K562 (cell line): Measurements from ENCODE around the gene NEU1. TPM values are rescaled to one million over a fixed set of nuclear protein-coding genes. Genes with fewer than 3 reads are reported as not detected.

Experiments
- EWSR1 ChIP-seq: fragments of 450-650 bp; IDR thresholded peaks from 2 replicates; pipeline ENCODE4 v1.6.1; 2018; ENCODE audit warnings: borderline replicate concordance, mild to moderate bottlenecking, low read depth, moderate library complexity; ENCODE audit not compliant: partially characterized antibody
- HCFC1 ChIP-seq: IDR thresholded peaks from 2 replicates; pipeline ENCODE4 v1.6.1; 2012; ENCODE audit warnings: low read depth, low read length, improper control_type of control experiment
- KAT8 ChIP-seq: fragments of 450-650 bp; IDR thresholded peaks from 2 replicates; pipeline ENCODE4 v1.6.1; 2016; ENCODE audit warnings: low read depth, mild to moderate bottlenecking
- MEF2A ChIP-seq: IDR thresholded peaks from 2 replicates; pipeline ENCODE4 v1.6.1; 2011; ENCODE audit warnings: low read depth, mild to moderate bottlenecking, low read length, moderate library complexity; ENCODE audit not compliant: control insufficient read depth
- POLR2G ChIP-seq: fragments of 200-400 bp; formaldehyde crosslinking; IDR thresholded peaks from 2 replicates; pipeline ENCODE4 v1.6.1; 2017; ENCODE audit warnings: low read depth, mild to moderate bottlenecking, antibody characterized with exemption, low read length, moderate library complexity
- RBM17 ChIP-seq: fragments of 200-400 bp; formaldehyde crosslinking; IDR thresholded peaks from 2 replicates; pipeline ENCODE4 v1.6.1; 2017; ENCODE audit warnings: low read depth, mild to moderate bottlenecking, low read length, borderline replicate concordance
- RHOXF2B ChIP-seq: fragments of 250-450 bp; sonication (Bioruptor Pico); conservative IDR thresholded peaks from 2 replicates; pipeline ENCODE4 v1.5.1; 2021
- ZNF253 ChIP-seq: fragments of 250-450 bp; sonication (Bioruptor Pico); conservative IDR thresholded peaks from 2 replicates; pipeline ENCODE4 v1.6.1; 2021; ENCODE audit warnings: mild to moderate bottlenecking
- ZNF347 ChIP-seq: fragments of 450-650 bp; formaldehyde crosslinking; IDR thresholded peaks from 2 replicates; pipeline ENCODE4 v1.4.0; 2020; ENCODE audit warnings: low read depth, mild to moderate bottlenecking, moderate library complexity
- ZNF57 ChIP-seq: fragments of 450-650 bp; formaldehyde crosslinking; IDR thresholded peaks from 2 replicates; pipeline ENCODE4 v1.4.0; 2020; ENCODE audit warnings: mild to moderate bottlenecking, moderate library complexity
- polyA plus RNA-seq, 8 experiments: library from polyadenylated mRNA; depleted of rRNA in 4 of 8; stranded (reverse) in 5 of 8; unstranded in 3 of 8; fragments of >200 nt; fragmentation: Nextera tagmentation in 2 of 8; fragmentation: Illumina TruSeq in 1 of 8; extraction: Ambion mirVana in 2 of 8; extraction: Trizol in 1 of 8; gene quantifications; 2 replicates each; pipeline versions ENCODE4 v1.2.1 to v1.2.3, GENCODE V29; 2011 to 2014; ENCODE audit warnings: inconsistent platforms in 1 of 8, missing spikeins in 1 of 8
- total RNA-seq, 7 experiments: library from RNA; depleted of rRNA in 6 of 7; stranded (reverse); fragments of >200 nt in 6 of 7; fragmentation: Illumina TruSeq in 2 of 7; extraction: Trizol in 2 of 7; gene quantifications; 2 replicates each; pipeline versions ENCODE4 v1.2.1 to v1.2.3, GENCODE V29; 2011 to 2021; ENCODE audit warnings: low replicate concordance in 1 of 7
- TF ChIP-seq, protein P1 (sequence below): fragments of 450-650 bp; IDR thresholded peaks from one replicate; pipeline ENCODE4 v1.6.1; 2018; ENCODE audit warnings: mild to moderate bottlenecking, moderate library complexity; ENCODE audit not compliant: partially characterized antibody
- TF ChIP-seq, protein P2 (sequence below): fragments of 200-800 bp; sonication (Bioruptor generic); IDR thresholded peaks from 2 replicates; pipeline ENCODE4 v1.6.1; 2016; ENCODE audit warnings: missing genetic modification characterization, missing compliant biosample characterization
- TF ChIP-seq, protein P3 (sequence below): IDR thresholded peaks from 2 replicates; pipeline ENCODE4 v1.6.1; 2011; ENCODE audit not compliant: insufficient read length; ENCODE audit errors: extremely low read depth
- TF ChIP-seq, protein P4 (sequence below), 3 experiments: fragments of 200-800 bp in 1 of 3; fragments of 250-450 bp in 1 of 3; fragments of 450-650 bp in 1 of 3; sonication (Bioruptor Pico) in 1 of 3; sonication (Bioruptor generic) in 1 of 3; formaldehyde crosslinking in 1 of 3; IDR thresholded peaks; 2 replicates each; pipeline versions ENCODE4 v1.6.1 to v1.8.0; 2016 to 2022; ENCODE audit warnings: mild to moderate bottlenecking in 2 of 3, missing genetic modification characterization in 2 of 3, missing compliant biosample characterization in 1 of 3, moderate library complexity in 1 of 3
- TF ChIP-seq, protein P5 (sequence below): sonication (generic); IDR thresholded peaks from 2 replicates; pipeline ENCODE4 v1.6.1; 2016

The NEU1 gene
- total and polyA plus RNA-seq, 9 of the 15 experiments (the other 6 are each of a cell fraction or from before 2014, with no cell fraction given), result 14.8 to 67.8 (median 51.0) TPM

DNA sequence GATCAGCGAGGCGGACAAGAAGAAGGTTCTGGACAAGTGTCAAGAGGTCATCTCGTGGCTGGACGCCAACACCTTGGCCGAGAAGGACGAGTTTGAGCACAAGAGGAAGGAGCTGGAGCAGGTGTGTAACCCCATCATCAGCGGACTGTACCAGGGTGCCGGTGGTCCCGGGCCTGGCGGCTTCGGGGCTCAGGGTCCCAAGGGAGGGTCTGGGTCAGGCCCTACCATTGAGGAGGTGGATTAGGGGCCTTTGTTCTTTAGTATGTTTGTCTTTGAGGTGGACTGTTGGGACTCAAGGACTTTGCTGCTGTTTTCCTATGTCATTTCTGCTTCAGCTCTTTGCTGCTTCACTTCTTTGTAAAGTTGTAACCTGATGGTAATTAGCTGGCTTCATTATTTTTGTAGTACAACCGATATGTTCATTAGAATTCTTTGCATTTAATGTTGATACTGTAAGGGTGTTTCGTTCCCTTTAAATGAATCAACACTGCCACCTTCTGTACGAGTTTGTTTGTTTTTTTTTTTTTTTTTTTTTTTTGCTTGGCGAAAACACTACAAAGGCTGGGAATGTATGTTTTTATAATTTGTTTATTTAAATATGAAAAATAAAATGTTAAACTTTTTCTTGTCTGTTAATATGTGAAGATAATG lies 32.9 kb downstream of the NEU1 start (continued):
- TF ChIP-seq ZNF57 (CRISPR knock-in tag), result 0 out of 2 replicates have a peak, but pooled peaks have one; percentile 46
- TF ChIP-seq POLR2G, result no peak
- no peak for TF ChIP-seq KAT8
- no peak for TF ChIP-seq RBM17
- TF ChIP-seq ZNF347 (CRISPR knock-in tag), result peak; percentile 56; the same call in 1 of the 2 replicates
- TF ChIP-seq, protein P1, sequence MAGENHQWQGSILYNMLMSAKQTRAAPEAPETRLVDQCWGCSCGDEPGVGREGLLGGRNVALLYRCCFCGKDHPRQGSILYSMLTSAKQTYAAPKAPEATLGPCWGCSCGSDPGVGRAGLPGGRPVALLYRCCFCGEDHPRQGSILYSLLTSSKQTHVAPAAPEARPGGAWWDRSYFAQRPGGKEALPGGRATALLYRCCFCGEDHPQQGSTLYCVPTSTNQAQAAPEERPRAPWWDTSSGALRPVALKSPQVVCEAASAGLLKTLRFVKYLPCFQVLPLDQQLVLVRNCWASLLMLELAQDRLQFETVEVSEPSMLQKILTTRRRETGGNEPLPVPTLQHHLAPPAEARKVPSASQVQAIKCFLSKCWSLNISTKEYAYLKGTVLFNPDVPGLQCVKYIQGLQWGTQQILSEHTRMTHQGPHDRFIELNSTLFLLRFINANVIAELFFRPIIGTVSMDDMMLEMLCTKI, result no peak
- no peak for TF ChIP-seq EWSR1
- TF ChIP-seq, protein P2, sequence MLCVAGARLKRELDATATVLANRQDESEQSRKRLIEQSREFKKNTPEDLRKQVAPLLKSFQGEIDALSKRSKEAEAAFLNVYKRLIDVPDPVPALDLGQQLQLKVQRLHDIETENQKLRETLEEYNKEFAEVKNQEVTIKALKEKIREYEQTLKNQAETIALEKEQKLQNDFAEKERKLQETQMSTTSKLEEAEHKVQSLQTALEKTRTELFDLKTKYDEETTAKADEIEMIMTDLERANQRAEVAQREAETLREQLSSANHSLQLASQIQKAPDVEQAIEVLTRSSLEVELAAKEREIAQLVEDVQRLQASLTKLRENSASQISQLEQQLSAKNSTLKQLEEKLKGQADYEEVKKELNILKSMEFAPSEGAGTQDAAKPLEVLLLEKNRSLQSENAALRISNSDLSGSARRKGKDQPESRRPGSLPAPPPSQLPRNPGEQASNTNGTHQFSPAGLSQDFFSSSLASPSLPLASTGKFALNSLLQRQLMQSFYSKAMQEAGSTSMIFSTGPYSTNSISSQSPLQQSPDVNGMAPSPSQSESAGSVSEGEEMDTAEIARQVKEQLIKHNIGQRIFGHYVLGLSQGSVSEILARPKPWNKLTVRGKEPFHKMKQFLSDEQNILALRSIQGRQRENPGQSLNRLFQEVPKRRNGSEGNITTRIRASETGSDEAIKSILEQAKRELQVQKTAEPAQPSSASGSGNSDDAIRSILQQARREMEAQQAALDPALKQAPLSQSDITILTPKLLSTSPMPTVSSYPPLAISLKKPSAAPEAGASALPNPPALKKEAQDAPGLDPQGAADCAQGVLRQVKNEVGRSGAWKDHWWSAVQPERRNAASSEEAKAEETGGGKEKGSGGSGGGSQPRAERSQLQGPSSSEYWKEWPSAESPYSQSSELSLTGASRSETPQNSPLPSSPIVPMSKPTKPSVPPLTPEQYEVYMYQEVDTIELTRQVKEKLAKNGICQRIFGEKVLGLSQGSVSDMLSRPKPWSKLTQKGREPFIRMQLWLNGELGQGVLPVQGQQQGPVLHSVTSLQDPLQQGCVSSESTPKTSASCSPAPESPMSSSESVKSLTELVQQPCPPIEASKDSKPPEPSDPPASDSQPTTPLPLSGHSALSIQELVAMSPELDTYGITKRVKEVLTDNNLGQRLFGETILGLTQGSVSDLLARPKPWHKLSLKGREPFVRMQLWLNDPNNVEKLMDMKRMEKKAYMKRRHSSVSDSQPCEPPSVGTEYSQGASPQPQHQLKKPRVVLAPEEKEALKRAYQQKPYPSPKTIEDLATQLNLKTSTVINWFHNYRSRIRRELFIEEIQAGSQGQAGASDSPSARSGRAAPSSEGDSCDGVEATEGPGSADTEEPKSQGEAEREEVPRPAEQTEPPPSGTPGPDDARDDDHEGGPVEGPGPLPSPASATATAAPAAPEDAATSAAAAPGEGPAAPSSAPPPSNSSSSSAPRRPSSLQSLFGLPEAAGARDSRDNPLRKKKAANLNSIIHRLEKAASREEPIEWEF, result no peak
- TF ChIP-seq RHOXF2B (CRISPR knock-in tag), result no peak
- TF ChIP-seq ZNF253 (CRISPR knock-in tag), result no peak
- TF ChIP-seq MEF2A, result no peak
- TF ChIP-seq, protein P3, sequence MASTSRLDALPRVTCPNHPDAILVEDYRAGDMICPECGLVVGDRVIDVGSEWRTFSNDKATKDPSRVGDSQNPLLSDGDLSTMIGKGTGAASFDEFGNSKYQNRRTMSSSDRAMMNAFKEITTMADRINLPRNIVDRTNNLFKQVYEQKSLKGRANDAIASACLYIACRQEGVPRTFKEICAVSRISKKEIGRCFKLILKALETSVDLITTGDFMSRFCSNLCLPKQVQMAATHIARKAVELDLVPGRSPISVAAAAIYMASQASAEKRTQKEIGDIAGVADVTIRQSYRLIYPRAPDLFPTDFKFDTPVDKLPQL, result no peak
- TF ChIP-seq, protein P4, sequence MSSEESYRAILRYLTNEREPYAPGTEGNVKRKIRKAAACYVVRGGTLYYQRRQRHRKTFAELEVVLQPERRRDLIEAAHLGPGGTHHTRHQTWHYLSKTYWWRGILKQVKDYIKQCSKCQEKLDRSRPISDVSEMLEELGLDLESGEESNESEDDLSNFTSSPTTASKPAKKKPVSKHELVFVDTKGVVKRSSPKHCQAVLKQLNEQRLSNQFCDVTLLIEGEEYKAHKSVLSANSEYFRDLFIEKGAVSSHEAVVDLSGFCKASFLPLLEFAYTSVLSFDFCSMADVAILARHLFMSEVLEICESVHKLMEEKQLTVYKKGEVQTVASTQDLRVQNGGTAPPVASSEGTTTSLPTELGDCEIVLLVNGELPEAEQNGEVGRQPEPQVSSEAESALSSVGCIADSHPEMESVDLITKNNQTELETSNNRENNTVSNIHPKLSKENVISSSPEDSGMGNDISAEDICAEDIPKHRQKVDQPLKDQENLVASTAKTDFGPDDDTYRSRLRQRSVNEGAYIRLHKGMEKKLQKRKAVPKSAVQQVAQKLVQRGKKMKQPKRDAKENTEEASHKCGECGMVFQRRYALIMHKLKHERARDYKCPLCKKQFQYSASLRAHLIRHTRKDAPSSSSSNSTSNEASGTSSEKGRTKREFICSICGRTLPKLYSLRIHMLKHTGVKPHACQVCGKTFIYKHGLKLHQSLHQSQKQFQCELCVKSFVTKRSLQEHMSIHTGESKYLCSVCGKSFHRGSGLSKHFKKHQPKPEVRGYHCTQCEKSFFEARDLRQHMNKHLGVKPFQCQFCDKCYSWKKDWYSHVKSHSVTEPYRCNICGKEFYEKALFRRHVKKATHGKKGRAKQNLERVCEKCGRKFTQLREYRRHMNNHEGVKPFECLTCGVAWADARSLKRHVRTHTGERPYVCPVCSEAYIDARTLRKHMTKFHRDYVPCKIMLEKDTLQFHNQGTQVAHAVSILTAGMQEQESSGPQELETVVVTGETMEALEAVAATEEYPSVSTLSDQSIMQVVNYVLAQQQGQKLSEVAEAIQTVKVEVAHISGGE (CRISPR knock-in tag; IDR thresholded peaks at IDR 0.05), result no peak
- TF ChIP-seq, protein P5, sequence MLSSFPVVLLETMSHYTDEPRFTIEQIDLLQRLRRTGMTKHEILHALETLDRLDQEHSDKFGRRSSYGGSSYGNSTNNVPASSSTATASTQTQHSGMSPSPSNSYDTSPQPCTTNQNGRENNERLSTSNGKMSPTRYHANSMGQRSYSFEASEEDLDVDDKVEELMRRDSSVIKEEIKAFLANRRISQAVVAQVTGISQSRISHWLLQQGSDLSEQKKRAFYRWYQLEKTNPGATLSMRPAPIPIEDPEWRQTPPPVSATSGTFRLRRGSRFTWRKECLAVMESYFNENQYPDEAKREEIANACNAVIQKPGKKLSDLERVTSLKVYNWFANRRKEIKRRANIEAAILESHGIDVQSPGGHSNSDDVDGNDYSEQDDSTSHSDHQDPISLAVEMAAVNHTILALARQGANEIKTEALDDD, result no peak
- TF ChIP-seq HCFC1, result no peak
